NCI-H1694 (cell line): Measurements from ENCODE around the gene PTPN5.

ENCODE experiments used
- DNase-seq: peaks from one replicate; lab custom pipeline; 2025; lab: John Stamatoyannopoulos, UW

The PTPN5 gene

DNA sequence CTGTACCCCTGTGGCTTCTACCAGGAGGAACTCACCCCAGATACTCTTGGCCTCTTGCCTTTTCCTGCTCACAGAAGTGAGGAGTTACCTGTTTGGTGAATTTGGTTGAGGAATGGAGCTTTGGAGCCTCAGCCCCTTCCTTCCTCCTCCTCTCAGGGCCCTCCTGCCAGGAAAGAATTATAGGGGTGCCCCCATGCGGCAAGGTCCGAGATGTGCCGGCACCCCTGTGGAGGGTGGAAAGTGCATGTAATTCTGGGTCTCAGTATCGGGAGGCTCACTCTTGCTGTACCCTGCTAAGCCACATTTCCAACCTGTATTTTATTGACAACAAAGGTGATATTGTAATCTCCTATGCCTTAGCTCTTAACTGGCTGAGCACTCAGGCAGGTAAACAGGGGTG is 51.9 kb downstream of the PTPN5 start:
- DNase-seq, result no peak

DNA sequence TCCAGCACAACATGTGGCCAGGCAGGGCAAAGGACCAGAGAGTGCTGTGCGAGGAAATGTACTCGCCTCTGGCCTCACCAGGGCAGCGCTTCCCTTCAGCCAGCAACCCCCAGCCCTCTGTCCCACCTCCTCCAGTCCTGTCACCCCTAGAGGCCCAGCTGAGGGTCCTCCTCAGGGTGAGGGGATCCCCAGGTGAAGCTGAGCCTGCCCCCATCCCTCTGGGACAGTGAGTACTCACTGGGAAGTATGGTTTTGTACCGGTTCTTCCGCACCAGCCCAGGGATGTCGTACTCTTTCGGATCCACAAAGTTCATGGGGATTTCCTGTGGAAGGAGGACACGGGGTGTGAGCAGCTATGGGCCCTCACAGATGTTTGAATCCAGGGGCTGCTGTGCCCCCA is 54.0 kb downstream of the PTPN5 start:
- no peak for DNase-seq

- DNase-seq, result no peak
These were observed 54.9 kb downstream of the PTPN5 start for GRCh38 chr11:18736590-18737148.

DNA sequence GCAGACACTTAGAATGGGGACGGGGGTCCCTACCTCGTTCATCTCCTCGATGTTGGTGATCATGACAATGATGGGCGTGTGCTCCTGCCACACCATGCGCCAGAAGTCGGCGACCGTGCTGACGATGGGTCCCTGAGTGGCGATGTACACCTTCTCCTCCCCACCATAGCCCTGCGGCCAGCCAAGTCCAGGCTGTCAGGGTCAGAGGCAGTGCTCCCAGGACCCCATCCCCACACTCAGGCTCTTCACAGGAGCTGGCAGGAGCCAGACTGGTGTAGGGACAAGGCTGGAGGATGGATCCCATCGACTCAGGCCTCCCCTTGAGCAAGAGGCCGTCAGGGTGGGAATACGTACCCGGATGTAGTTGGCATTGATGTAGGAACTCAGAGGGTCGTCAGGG is 58.4 kb downstream of the PTPN5 start:
- no peak for DNase-seq

GRCh38 chr11:18731949-18732821 is 59.4 kb downstream of the PTPN5 start:
- peak; percentile 29 for DNase-seq

DNA sequence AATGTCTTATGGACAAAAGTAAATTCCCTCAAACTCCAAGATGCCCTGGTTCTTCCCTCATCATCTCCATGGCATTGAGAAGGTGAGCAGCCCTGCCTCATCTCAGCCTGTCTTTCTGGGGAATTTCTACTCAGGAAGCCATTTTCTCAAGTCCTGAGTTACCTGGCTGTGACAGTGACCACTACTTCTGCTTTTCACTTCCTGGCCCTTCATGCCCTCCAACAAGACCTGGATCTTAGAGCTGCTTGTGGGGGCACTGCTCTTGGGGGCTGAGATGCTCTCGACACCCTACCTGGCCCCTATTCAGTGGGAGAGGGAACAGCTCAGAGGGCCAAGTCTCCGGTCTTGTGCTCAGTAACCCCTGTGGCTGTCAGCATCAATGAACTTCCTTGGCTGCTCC is 60.2 kb downstream of the PTPN5 start:
- no peak for DNase-seq

DNA sequence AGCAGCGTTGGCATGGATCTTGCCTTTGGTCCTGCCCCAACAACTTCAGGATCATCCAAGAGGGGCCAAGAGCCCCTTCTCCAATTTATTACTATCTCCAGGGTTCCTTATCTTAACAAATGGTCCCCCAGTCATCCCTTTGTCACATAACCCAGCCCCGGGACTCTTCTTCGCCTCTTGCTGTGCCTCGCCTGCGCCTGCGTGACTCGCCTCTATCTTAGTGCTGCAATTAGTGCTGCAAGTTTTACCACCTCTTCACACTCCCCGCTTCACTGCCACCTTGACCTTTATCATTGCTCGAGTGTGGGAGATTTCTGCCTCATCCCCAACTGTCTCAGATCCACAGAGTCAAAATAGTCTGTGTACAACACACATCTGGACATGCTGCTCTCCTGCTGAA is 61.6 kb downstream of the PTPN5 start:
- no peak for DNase-seq

DNA sequence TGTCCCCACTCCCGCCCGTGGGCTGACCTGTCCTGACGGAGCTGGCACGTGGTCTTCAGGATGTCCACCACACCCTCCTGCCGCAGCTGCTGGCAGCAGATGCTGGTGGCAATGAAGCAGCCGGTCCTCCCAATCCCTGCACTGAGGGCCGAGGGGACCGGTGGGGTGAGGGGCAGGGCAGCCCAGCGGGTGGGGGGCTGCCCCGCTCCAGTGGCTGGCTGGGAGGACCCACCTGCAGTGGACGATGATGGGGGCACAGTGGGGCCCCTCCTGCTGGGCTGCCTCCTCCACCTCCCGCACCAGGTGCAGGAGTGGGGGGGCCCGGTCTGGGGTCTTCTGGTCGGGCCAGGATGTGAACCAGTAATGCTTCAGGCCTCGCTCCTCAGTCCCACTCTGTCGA is 62.2 kb downstream of the PTPN5 start:
- no peak for DNase-seq

DNA sequence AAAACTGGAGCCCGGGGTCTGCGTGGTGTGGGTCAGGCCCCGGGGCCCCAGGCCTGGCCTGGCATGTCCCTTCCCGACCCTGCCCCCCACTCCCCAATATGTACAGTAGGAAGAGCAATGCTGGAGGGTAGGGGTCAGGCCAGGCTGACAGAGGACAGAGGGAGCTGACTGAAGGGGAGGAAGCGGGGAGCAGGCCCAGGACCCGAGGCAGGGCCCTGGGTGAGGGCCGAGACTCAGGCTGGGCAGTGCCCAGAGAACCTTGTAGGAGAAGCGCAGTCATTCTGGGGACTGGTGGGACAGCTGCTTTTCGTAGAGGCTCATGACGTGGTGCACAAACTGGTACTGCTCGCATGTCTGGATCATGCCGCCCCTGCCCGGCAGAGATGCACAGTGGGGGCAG is 62.9 kb downstream of the PTPN5 start:
- DNase-seq, result no peak

- peak; percentile 3 for DNase-seq
These were observed 63.9 kb downstream of the PTPN5 start for GRCh38 chr11:18727479-18728236.

DNA sequence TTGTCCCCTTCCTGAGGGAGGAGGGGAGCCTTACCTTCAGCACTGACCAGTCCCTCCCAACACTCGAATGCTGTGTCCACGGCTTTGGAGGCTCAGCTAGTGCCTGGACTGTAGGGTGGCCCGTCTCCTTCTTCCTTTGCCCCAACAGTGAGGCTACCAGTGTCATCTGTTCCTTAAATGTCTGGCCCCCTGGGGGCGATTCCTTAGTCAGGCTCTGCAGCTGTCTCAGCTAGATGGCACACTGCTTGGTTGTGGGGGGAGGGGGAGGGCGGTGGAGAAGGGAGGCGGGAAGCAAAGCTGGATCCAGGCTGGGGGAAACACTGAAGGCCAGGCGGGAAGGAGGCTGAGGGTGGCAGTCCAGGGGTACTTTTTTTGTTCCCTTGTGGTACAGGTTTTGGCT is 65.6 kb downstream of the PTPN5 start, which contains the start of gene IGSF22:
Gene IGSF22 (minus strand): TSS at position 149 of the 400 bp plus-strand sequence. CDS start 1,952 bp downstream, outside the sequence.
- DNase-seq, result no peak

GRCh38 chr11:18723991-18724390 is 67.6 kb downstream of the PTPN5 start:
- DNase-seq, result no peak

DNA sequence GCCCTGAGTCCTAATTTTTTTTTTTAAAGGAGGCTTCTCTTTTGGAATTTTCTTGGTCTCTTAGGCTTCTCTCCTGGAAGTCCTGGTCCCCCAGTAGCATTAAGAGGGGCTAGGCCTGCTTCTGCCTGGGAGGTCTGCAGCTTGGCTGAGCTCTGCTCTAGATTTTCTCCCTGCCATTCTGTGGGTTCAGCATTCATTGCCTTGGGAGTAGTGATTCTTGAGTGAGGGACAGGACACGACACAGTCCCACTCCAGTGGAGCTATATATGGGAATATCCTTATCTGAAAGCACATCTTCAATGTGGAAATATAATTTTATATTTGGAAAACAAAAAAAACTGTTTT is 69.3 kb downstream of the PTPN5 start:
- no peak for DNase-seq

- no peak for DNase-seq
These were observed 69.9 kb downstream of the PTPN5 start for GRCh38 chr11:18721561-18722292.

- DNase-seq, result no peak
These were observed 70.6 kb downstream of the PTPN5 start for GRCh38 chr11:18720808-18721560.

GRCh38 chr11:18720091-18720807 is 71.3 kb downstream of the PTPN5 start:
- no peak for DNase-seq

GRCh38 chr11:18715476-18715875 is 76.1 kb downstream of the PTPN5 start:
- DNase-seq, result no peak

GRCh38 chr11:18714443-18714780 is 77.2 kb downstream of the PTPN5 start:
- DNase-seq, result no peak

- DNase-seq, result no peak
These were observed 77.8 kb downstream of the PTPN5 start for GRCh38 chr11:18713646-18714442.

GRCh38 chr11:18710545-18710944 is 81.1 kb downstream of the PTPN5 start:
- no peak for DNase-seq
